GM23338 (cell line): ENCODE data around the gene PTPRA.

Experiments used
- CREB1 ChIP-seq: fragments of 250-450 bp; sonication (Bioruptor Pico); IDR thresholded peaks from 2 replicates; pipeline ENCODE4 v1.5.0; 2020; ENCODE audit warnings: low read depth, mild to moderate bottlenecking, moderate library complexity
- CTCF ChIP-seq, 2 experiments: fragments of 200-600 bp in 1 of 2; sonication (generic) in 1 of 2; conservative IDR thresholded peaks; 2 replicates each; pipeline versions ENCODE4 v1.5.1 to v1.6.1; 2016 to 2017; ENCODE audit warnings: antibody characterized with exemption in 2 of 2, low read depth in 2 of 2, mild to moderate bottlenecking in 2 of 2, moderate library complexity in 1 of 2
- EZH2 ChIP-seq: fragments of 200-600 bp; sonication (generic); IDR thresholded peaks from one replicate; pipeline ENCODE4 v1.8.0; 2017; ENCODE audit warnings: antibody characterized with exemption, mild to moderate bottlenecking, low read depth; ENCODE audit not compliant: unreplicated experiment
- EZH2phosphoT487 ChIP-seq: fragments of 200-600 bp; sonication (generic); IDR thresholded peaks from one replicate; pipeline ENCODE4 v1.8.1; 2018; ENCODE audit warnings: antibody characterized with exemption; ENCODE audit not compliant: unreplicated experiment
- JUNB ChIP-seq: IDR thresholded peaks from one replicate; pipeline ENCODE4 v1.6.1; 2016; ENCODE audit warnings: antibody characterized with exemption; ENCODE audit not compliant: unreplicated experiment
- NANOG ChIP-seq: IDR thresholded peaks from 2 replicates; pipeline ENCODE4 v1.6.1; 2016; ENCODE audit warnings: antibody characterized with exemption, borderline replicate concordance
- POLR2AphosphoS5 ChIP-seq: IDR thresholded peaks from 2 replicates; pipeline ENCODE4 v1.6.1; 2016; ENCODE audit warnings: antibody characterized with exemption, low read depth
- REST ChIP-seq: IDR thresholded peaks from one replicate; pipeline ENCODE4 v1.6.1; 2018; ENCODE audit warnings: antibody characterized with exemption; ENCODE audit not compliant: unreplicated experiment
- STAT1 ChIP-seq: IDR thresholded peaks from one replicate; pipeline ENCODE4 v1.6.1; 2016; ENCODE audit warnings: antibody characterized with exemption; ENCODE audit not compliant: unreplicated experiment
- ZNF114 ChIP-seq: fragments of 250-450 bp; sonication (Bioruptor Pico); IDR thresholded peaks from 2 replicates; pipeline ENCODE4 v1.5.0; 2020; ENCODE audit warnings: mild to moderate bottlenecking, moderate library complexity

GRCh38 chr20:3021777-3022176 is 148.5 kb downstream of the PTPRA start:
- TF ChIP-seq POLR2AphosphoS5 (no peak), CTCF (conservative IDR thresholded peaks at IDR 0.05; ENCODE audit: low read depth in 2 of 2) (no peak), EZH2phosphoT487 (no peak), EZH2 (no peak), STAT1 (no peak), NANOG (no peak), REST (no peak), CREB1 (no peak), JUNB (no peak), ZNF114 (no peak)
